GM12873 (cell line): ENCODE measurements around the gene JPH4.

Experiments used
- TF ChIP-seq, protein P1 (sequence below): IDR thresholded peaks from 2 replicates; pipeline ENCODE4 v1.5.1; 2012; ENCODE audit warnings: low read depth, mild to moderate bottlenecking, moderate library complexity, low read length, control low read depth; ENCODE audit not compliant: insufficient read depth; ENCODE audit errors: missing control alignments

JPH4 gene

DNA sequence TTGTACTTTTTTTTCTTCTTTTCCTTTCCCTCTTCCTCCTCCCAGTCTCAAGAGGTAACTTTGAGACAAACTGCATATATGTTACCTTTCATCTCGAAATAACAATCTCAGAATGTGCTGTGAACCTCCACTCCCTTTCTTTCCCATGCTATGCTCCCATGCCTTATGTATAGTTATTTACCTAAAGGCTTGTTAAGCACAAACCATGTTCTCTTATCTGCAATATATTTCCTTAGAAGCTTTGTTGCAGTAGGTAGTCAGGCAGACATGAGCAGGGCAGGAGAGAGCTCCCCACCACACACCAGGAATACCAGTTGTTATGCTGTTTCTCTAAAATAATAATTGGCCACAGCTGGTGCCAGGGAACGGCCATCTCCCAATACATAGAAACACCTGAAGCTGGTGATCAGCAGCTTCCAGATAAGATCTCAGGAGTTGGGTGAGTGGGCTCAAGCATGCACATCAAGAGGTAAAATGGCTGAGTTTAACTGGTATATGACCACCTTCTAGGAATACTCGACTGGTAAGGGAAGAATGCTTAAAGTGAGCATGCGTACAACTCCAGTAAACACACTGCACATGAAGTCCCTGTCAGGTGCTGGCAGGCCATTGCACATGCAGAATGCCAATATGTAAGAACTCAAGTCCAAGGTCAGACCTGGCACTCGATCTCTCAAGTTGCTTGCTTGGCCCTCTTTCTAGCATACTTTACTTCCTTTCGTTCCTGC lies 42.8 kb upstream of the JPH4 start:
- TF ChIP-seq, protein P1, sequence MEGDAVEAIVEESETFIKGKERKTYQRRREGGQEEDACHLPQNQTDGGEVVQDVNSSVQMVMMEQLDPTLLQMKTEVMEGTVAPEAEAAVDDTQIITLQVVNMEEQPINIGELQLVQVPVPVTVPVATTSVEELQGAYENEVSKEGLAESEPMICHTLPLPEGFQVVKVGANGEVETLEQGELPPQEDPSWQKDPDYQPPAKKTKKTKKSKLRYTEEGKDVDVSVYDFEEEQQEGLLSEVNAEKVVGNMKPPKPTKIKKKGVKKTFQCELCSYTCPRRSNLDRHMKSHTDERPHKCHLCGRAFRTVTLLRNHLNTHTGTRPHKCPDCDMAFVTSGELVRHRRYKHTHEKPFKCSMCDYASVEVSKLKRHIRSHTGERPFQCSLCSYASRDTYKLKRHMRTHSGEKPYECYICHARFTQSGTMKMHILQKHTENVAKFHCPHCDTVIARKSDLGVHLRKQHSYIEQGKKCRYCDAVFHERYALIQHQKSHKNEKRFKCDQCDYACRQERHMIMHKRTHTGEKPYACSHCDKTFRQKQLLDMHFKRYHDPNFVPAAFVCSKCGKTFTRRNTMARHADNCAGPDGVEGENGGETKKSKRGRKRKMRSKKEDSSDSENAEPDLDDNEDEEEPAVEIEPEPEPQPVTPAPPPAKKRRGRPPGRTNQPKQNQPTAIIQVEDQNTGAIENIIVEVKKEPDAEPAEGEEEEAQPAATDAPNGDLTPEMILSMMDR = no peak

DNA sequence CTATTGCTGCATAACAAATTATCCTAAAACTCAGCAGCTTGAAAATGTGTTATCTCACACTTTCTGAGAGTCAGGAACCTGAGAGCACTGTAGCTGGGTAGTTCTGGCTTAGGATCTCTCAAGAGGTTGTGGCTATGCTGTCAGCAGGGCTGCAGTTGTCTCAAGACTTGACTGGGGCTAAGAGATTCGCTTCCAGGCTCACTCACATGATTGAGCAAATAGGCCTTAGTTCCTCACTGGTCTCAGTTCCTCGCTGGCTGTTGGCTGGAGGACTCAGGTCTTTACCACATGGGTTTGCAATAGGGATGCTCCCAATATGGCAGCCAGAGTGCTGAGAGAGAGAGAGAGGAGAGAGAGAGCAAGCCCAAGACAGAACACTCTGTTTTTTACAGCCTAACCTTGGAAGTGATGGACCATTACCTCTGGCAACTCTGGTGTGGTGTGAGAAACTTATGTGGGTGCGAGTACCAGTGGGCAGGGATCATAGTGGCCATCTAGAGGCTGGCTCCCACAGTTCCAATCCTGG lies 41.6 kb upstream of the JPH4 start:
- TF ChIP-seq, protein P1 = no peak

DNA sequence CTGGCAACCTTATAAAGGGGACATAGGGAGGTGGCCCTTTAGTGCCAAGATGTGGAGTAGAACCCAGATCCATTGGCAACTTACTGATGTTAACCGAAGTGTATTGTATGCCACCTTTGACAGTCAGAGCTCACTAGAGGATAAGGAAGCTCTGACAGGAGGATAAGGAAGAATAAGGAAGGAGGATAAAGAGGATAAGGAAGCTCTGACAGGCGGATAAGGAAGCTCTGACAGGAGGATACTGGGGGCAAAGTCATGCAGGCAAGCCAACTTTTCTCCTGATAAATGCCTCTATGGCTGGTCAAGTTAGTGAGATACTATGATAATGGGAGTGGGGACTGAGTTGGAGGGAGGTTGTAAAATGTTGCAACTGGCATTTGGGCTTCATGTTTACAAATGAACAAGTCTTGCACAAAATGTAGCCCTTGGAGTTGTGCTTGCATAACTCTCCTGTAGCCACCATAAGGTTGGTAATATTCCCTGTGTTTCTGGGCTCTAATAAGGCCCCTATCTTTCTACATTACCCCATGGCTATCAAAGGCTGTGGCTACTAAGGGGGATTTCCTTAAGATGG lies 39.9 kb upstream of the JPH4 start:
- TF ChIP-seq, protein P1 = no peak

DNA sequence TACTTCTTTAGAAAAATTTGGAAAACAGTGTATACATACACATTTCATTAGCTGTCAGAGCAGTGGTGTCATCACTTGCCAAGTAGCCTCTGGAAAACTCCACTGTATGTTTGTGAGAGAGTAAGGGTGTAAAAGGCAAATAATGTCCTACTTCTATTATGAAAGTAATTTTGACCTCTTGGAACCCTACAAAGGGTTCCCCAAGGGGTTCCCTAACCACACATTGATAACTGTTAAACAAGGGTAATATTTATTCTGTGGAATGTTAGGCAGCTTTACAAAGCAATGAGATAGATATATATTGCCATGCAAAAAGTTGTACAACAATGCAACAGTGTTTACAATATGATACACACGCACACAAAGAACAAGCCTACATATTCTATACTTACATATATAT lies 38.9 kb upstream of the JPH4 start:
- TF ChIP-seq, protein P1 = no peak

DNA sequence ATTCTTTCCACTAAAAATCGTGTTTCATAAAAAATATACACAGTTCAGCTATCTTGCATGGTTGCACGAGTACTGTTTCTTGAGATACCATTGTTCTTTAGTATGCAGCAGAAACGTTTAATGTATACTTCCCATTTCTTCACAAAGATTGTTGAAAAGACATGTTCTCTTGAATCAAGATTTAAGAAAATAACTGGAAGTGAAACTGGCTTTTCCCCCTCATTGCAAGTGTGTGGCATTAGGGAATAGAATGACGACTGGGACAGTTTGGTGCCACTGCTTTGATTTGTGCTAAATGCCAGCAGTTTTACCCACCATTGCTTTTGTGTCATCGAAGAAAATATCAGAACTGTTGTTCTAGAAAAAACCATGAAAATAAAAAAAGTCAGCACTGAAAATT lies 37.3 kb upstream of the JPH4 start:
- TF ChIP-seq, protein P1 = no peak

DNA sequence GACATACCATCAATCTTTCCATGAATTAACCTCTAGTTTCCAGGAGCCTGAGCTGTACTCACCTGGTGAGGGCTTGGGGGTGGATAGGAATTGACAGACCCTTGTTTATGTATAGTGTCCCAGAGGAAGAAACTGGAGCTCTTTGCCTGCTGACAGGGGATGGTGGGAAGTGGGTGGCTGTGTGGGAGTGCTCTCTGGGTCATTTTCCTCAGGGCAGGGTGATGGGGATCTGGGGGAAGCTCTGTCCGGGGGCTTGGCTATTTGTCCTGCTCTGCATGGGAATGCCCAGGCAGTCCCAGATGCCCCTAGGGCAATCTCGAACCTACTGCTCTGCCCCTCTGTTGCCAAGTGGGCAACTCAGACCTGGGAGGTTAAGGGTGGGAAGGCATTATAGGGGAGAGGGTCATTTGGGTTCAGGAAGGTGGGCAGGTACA lies 35.8 kb upstream of the JPH4 start:
- TF ChIP-seq, protein P1 = no peak

DNA sequence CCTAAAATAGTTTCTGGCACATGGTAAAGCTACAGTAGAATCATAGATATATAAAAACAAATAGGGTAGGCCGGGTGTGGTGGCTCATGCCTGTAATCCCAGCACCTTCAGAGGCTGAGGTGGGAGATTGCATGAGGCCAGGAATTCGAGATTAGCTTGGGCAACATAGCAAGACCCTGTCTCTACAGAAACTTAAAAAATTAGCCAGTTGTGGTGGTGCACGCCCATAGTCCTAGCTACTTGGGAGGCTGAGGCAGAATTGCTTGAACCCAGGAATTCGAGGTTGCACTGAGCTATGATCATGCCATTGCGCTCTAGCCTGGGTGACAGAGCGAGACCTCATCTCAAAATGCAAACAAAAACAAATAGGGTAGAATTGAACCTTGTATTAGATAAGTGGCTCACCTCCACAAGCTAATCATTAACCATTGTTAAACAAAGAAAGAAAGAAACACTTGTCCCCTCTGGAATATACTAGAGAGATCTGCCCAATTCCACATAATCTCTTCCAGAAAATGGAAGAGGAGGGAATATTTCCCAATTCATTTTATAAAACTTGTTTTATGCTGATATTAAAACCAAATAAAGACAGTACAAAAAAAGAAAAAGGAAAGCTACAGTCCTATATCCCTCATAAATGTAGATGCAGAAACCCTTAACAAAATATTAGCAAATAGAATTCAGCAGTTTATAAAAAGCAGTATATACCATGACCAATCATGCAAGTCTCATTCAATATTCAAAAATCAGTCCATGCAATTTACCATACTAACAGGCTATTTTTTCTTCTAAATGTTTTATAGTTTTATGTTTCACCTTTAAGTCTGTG lies 34.9 kb upstream of the JPH4 start:
- TF ChIP-seq, protein P1 = no peak
